Activated naive CD8-positive, alpha-beta T cell treated with anti-CD3 and anti-CD28 coated beads, Interleukin-2, amount 50 U/mL, for 16 hours (primary cell): ENCODE data around the gene MYO9B.

Experiments
- DNase-seq: peaks from one replicate; pipeline ENCODE4 v3.0.0-alpha.2; 2020; ENCODE audit warnings: low read depth, low spot score

MYO9B gene

GRCh38 chr19:17075035-17075863 lies at the start of gene MYO9B, which contains the start of gene HAUS8:
MYO9B (plus strand) TSS chr19:17075777; CDS start chr19:17101718, 25,941 bp downstream.
HAUS8 (minus strand) TSS chr19:17075452; CDS start chr19:17075422, 30 bp downstream.
- peak; percentile 99 for DNase-seq

- DNase-seq = no peak
Observed at GRCh38 chr19:17025991-17026658, 49.5 kb upstream of the MYO9B start.

GRCh38 chr19:17026706-17027534 lies 48.7 kb upstream of the MYO9B start, which contains the start of gene CPAMD8:
CPAMD8 (minus strand) TSS chr19:17026810; CDS start chr19:17026642, 168 bp downstream.
- DNase-seq = no peak

- DNase-seq = no peak
Observed at GRCh38 chr19:17027535-17027975, 48.0 kb upstream of the MYO9B start.

GRCh38 chr19:17031741-17032140 lies 43.8 kb upstream of the MYO9B start:
- no peak for DNase-seq

GRCh38 chr19:17035842-17036424 lies 39.6 kb upstream of the MYO9B start:
- DNase-seq = no peak

- no peak for DNase-seq
Observed at GRCh38 chr19:17036640-17037039, 38.9 kb upstream of the MYO9B start.

GRCh38 chr19:17037184-17037583 lies 38.4 kb upstream of the MYO9B start:
- no peak for DNase-seq

GRCh38 chr19:17037966-17038500 lies 37.5 kb upstream of the MYO9B start:
- DNase-seq = no peak

GRCh38 chr19:17041976-17042375 lies 33.6 kb upstream of the MYO9B start:
- DNase-seq = no peak

- DNase-seq = no peak
Observed at GRCh38 chr19:17043744-17044143, 31.8 kb upstream of the MYO9B start.

- DNase-seq = no peak
Observed at GRCh38 chr19:17045907-17046502, 29.6 kb upstream of the MYO9B start.

- no peak for DNase-seq
Observed at GRCh38 chr19:17048885-17049453, 26.6 kb upstream of the MYO9B start.

GRCh38 chr19:17049711-17050280 lies 25.8 kb upstream of the MYO9B start:
- no peak for DNase-seq

- no peak for DNase-seq
Observed at GRCh38 chr19:17052439-17052838, 23.1 kb upstream of the MYO9B start.

- no peak for DNase-seq
Observed at GRCh38 chr19:17054746-17055145, 20.8 kb upstream of the MYO9B start.

- DNase-seq = no peak
Observed at GRCh38 chr19:17055636-17056035, 19.9 kb upstream of the MYO9B start.

GRCh38 chr19:17058236-17058635 lies 17.3 kb upstream of the MYO9B start:
- DNase-seq = no peak

GRCh38 chr19:17060802-17061201 lies 14.8 kb upstream of the MYO9B start:
- DNase-seq = no peak

GRCh38 chr19:17061205-17061604 lies 14.4 kb upstream of the MYO9B start:
- DNase-seq = no peak
